Effector memory CD4-positive, alpha-beta T cell (primary cell): ENCODE measurements around the gene GJA3.

Experiments used
- DNase-seq, 3 donors: peaks; one replicate each; pipeline ENCODE4 v3.0.0-alpha.2; 2020
- H3K27ac ChIP-seq: 2 replicates; pipeline ENCODE4 v1.7.0; 2013; ENCODE audit warnings: mild to moderate bottlenecking, low read length, moderate library complexity; ENCODE audit not compliant: insufficient read depth, poor library complexity, severe bottlenecking
- H3K27me3 ChIP-seq: replicated peaks from 2 replicates; pipeline ENCODE4 v1.7.0; 2013; ENCODE audit warnings: mild to moderate bottlenecking, low read length; ENCODE audit not compliant: insufficient read depth, control insufficient read depth, poor library complexity, severe bottlenecking
- H3K36me3 ChIP-seq: 2 replicates; pipeline ENCODE4 v1.7.0; 2013; ENCODE audit warnings: mild to moderate bottlenecking, low read length, moderate library complexity; ENCODE audit not compliant: control insufficient read depth, insufficient read depth
- H3K4me1 ChIP-seq: 2 replicates; pipeline ENCODE4 v1.7.0; 2013; ENCODE audit warnings: low read length, mild to moderate bottlenecking; ENCODE audit not compliant: control insufficient read depth, insufficient read depth, poor library complexity, severe bottlenecking
- H3K4me3 ChIP-seq: 2 replicates; pipeline ENCODE4 v1.7.0; 2013; ENCODE audit warnings: low read length, low read depth, mild to moderate bottlenecking; ENCODE audit not compliant: insufficient read depth, poor library complexity, severe bottlenecking
- H3K9me3 ChIP-seq: 2 replicates; pipeline ENCODE4 v1.7.0; 2013; ENCODE audit warnings: mild to moderate bottlenecking, low read length, moderate library complexity; ENCODE audit not compliant: control insufficient read depth

GJA3 gene

GRCh38 chr13:20142023-20142926 lies 18.6 kb downstream of the GJA3 start:
- H3K9me3 ChIP-seq = no peaks in the 10 kb centered on the region
- H3K27me3 ChIP-seq = peaks cover 21% of the 10 kb centered on the region
- H3K27ac ChIP-seq = no peak overlapping the region
- H3K36me3 ChIP-seq = no peaks in the 10 kb centered on the region
- no peak overlapping the region for H3K4me3 ChIP-seq
- H3K4me1 ChIP-seq = no peaks in the 10 kb centered on the region
- no peak for DNase-seq

- H3K36me3 ChIP-seq = no peaks in the 10 kb centered on the region
- H3K4me1 ChIP-seq = peaks cover 4% of the 10 kb centered on the region
- no peak overlapping the region for H3K27ac ChIP-seq
- no peak for DNase-seq
- H3K27me3 ChIP-seq = peaks cover 26% of the 10 kb centered on the region
- no peaks in the 10 kb centered on the region for H3K9me3 ChIP-seq
- no peak overlapping the region for H3K4me3 ChIP-seq
Observed at GRCh38 chr13:20141238-20142022, 19.4 kb downstream of the GJA3 start.

GRCh38 chr13:20140487-20140886 lies 20.4 kb downstream of the GJA3 start:
- H3K4me1 ChIP-seq = peaks cover 4% of the 10 kb centered on the region
- H3K27ac ChIP-seq = no peak overlapping the region
- H3K36me3 ChIP-seq = no peaks in the 10 kb centered on the region
- H3K9me3 ChIP-seq = no peaks in the 10 kb centered on the region
- H3K27me3 ChIP-seq = peaks cover 26% of the 10 kb centered on the region
- DNase-seq = no peak
- H3K4me3 ChIP-seq = no peak overlapping the region

GRCh38 chr13:20137875-20138274 lies 23.0 kb downstream of the GJA3 start:
- Histone ChIP-seq H3K27me3 (peaks cover 28% of the 10 kb centered on the region), H3K9me3 (no peaks in the 10 kb centered on the region)
- DNase-seq = no peak

GRCh38 chr13:20136781-20137703 lies 23.8 kb downstream of the GJA3 start:
- Histone ChIP-seq H3K4me3 (no peak overlapping the region), H3K27ac (no peak overlapping the region), H3K36me3 (no peaks in the 10 kb centered on the region), H3K27me3 (peaks cover 22% of the 10 kb centered on the region), H3K4me1 (peaks cover 4% of the 10 kb centered on the region), H3K9me3 (no peaks in the 10 kb centered on the region)
- DNase-seq = no peak

More at GRCh38 chr13:20137875-20138274, 23.0 kb downstream of the GJA3 start:
- Histone ChIP-seq H3K36me3 (no peaks in the 10 kb centered on the region), H3K4me1 (peaks cover 4% of the 10 kb centered on the region), H3K4me3 (no peak overlapping the region), H3K27ac (no peak overlapping the region)

- no peaks in the 10 kb centered on the region for H3K9me3 ChIP-seq
- no peak overlapping the region for H3K4me3 ChIP-seq
- H3K27ac ChIP-seq = no peak overlapping the region
- H3K4me1 ChIP-seq = peaks cover 4% of the 10 kb centered on the region
- no peak for DNase-seq
- H3K36me3 ChIP-seq = no peaks in the 10 kb centered on the region
- peaks cover 27% of the 10 kb centered on the region for H3K27me3 ChIP-seq
Observed at GRCh38 chr13:20134732-20135131, 26.1 kb downstream of the GJA3 start.

- H3K27me3 ChIP-seq = peaks cover 33% of the 10 kb centered on the region
- no peak for DNase-seq
Observed at GRCh38 chr13:20132052-20132634, 28.7 kb downstream of the GJA3 start.

GRCh38 chr13:20131057-20131832 lies 29.6 kb downstream of the GJA3 start:
- Histone ChIP-seq H3K27ac (no peak overlapping the region), H3K4me3 (no peak overlapping the region), H3K27me3 (peaks cover 30% of the 10 kb centered on the region), H3K9me3 (no peaks in the 10 kb centered on the region), H3K36me3 (no peaks in the 10 kb centered on the region), H3K4me1 (peaks cover 9% of the 10 kb centered on the region)
- no peak for DNase-seq

More at GRCh38 chr13:20132052-20132634, 28.7 kb downstream of the GJA3 start:
- Histone ChIP-seq H3K9me3 (no peaks in the 10 kb centered on the region), H3K27ac (no peak overlapping the region), H3K4me1 (peaks cover 13% of the 10 kb centered on the region), H3K4me3 (no peak overlapping the region), H3K36me3 (no peaks in the 10 kb centered on the region)

GRCh38 chr13:20130652-20131051 lies 30.2 kb downstream of the GJA3 start:
- H3K9me3 ChIP-seq = no peaks in the 10 kb centered on the region
- H3K27me3 ChIP-seq = peaks cover 30% of the 10 kb centered on the region
- no peak overlapping the region for H3K4me3 ChIP-seq
- no peak for DNase-seq
- H3K36me3 ChIP-seq = no peaks in the 10 kb centered on the region
- no peak overlapping the region for H3K27ac ChIP-seq
- H3K4me1 ChIP-seq = peaks cover 9% of the 10 kb centered on the region
